Measurements from ENCODE around the gene CD226.

Gene CD226

DNA sequence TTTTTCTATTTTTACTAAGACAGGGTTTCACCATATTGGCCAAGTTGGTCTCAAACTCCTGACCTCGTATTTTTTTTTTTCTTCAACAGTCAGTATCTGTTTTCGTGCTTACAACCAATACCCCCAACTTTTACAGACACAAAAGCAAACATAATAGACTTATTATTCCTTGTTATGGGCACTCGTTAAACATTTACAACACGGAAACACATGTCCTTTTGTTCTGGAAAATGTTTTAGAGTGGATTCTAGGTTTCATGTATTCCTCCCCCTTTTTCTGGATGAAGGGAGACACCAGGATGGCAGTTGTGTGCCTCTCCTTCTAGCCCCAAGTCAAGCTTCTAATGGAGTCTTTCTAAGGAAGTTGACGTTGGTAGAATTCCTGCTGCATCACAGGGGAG, 88.8 kb downstream of the CD226 start:
- TF ChIP-seq, protein P1, sequence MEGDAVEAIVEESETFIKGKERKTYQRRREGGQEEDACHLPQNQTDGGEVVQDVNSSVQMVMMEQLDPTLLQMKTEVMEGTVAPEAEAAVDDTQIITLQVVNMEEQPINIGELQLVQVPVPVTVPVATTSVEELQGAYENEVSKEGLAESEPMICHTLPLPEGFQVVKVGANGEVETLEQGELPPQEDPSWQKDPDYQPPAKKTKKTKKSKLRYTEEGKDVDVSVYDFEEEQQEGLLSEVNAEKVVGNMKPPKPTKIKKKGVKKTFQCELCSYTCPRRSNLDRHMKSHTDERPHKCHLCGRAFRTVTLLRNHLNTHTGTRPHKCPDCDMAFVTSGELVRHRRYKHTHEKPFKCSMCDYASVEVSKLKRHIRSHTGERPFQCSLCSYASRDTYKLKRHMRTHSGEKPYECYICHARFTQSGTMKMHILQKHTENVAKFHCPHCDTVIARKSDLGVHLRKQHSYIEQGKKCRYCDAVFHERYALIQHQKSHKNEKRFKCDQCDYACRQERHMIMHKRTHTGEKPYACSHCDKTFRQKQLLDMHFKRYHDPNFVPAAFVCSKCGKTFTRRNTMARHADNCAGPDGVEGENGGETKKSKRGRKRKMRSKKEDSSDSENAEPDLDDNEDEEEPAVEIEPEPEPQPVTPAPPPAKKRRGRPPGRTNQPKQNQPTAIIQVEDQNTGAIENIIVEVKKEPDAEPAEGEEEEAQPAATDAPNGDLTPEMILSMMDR (IDR thresholded peaks at IDR 0.05), result no peak
- no peak for TF ChIP-seq ZFX (IDR thresholded peaks at IDR 0.05; ENCODE audit: borderline replicate concordance)

DNA sequence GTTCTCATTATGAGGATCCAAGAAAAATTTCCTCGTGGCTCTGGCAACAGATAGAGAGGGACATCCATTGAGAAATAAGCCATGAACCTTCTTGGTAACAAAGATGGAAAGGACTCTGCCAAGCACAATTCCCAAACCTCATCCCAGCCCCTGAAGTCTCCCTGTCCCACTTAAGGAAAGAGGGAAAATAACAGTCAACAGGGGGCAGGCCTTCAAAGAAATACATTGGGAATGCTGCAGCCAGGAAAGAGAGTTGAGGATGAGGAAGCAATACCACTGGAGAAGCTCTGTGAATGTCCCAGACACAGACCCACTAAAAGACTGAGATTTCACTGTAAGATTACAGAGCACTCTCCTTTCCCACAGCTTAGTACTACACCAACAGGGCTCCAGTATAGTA, 93.2 kb downstream of the CD226 start:
- H3K27ac ChIP-seq, result no peak overlapping the region
- TF ChIP-seq, protein P1 (IDR thresholded peaks at IDR 0.05), result no peak
- TF ChIP-seq ZFX (IDR thresholded peaks at IDR 0.05; ENCODE audit: borderline replicate concordance), result no peak

More for the DNA sequence above, 88.8 kb downstream of the CD226 start:
- H3K27ac ChIP-seq, result no peak overlapping the region; the same call in 1 of the 2 replicates

DNA sequence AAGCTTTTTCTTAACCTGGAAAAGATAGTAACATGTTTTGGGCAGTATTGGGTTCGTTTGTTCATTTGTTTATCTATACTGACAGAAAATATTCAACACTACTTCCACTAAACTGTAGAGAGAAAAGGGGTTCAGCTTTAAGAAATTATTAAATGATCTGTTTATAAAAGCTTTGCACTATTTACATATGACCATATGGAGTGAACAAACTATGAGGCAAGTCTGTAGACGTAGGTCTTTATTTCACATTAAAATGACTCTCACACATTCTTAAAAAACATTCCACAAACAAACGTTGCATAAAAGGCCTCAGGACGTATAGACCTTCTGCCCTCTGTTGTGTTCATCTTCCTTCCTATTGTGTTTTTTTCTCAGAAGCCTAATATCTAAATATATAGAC, 94.6 kb downstream of the CD226 start:
- H3K27ac ChIP-seq, result no peak overlapping the region

DNA sequence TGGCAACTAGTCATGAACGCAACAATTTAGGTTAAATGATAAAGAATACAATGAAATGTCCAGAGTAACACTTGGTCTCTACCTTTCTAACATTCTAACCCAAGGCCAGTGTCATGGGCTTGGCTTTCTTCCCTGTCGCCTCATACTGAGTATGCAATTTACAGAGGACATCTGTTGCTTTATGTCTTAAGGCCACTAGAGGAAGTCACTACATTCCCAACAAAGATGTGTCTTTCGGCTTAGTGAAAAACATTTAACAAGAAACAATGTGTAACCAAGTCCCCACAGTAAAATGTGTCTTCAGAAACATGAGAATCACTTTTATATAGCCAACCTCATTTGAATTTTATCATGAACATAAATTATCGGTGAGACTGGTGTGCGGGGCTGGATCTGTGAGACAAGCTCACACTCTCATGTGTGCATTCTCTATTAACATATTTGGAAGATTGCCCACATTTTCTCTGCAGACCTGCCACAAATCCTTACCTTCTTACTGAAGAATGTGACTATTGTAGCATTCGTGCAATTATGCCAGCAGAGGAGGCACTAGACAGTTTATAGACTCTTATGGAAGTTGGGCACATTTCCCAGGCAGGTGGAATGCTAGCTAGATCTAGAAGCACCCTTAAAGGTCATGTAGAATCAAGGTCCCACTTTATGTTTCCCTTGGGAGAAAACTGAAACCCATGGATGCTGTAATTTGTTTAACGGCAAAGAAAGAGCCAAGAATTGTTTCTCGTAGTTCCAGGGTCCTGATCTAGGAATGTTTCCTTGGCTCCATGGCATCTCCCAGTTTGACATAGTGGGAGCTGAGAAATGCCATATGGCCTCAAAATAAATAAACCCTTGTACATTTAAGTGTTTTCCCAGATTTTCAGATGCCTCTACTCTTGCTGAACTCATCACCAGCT, 101.8 kb downstream of the CD226 start:
- H3K27ac ChIP-seq, result no peak overlapping the region
- TF ChIP-seq ZFX (IDR thresholded peaks at IDR 0.05; ENCODE audit: borderline replicate concordance), result no peak
- TF ChIP-seq, protein P1 (IDR thresholded peaks at IDR 0.05), result no peak

More for the DNA sequence above, 94.6 kb downstream of the CD226 start:
- TF ChIP-seq, protein P1 (IDR thresholded peaks at IDR 0.05), result no peak
- no peak for TF ChIP-seq ZFX (IDR thresholded peaks at IDR 0.05; ENCODE audit: borderline replicate concordance)

DNA sequence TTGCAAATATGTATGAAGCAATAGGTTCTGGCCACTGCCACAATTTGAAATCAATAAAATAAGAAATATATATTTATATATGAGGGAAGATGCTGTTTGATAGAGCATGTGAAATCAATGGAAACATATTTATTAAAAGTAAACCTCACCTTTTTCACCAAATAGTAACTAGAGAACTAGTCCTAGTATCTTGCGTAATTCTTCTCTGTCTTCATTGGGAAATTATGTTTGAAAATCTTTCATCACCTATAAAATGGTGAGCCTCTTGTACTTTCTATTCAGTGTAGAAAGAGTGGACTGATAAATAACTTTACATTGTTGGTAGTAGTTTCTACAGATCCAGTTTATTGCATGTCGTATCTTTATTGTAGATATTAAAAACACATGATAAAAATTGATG, 103.0 kb downstream of the CD226 start:
- no peak for TF ChIP-seq ZFX (IDR thresholded peaks at IDR 0.05; ENCODE audit: borderline replicate concordance)
- TF ChIP-seq, protein P1 (IDR thresholded peaks at IDR 0.05), result no peak
- H3K27ac ChIP-seq, result no peak overlapping the region

DNA sequence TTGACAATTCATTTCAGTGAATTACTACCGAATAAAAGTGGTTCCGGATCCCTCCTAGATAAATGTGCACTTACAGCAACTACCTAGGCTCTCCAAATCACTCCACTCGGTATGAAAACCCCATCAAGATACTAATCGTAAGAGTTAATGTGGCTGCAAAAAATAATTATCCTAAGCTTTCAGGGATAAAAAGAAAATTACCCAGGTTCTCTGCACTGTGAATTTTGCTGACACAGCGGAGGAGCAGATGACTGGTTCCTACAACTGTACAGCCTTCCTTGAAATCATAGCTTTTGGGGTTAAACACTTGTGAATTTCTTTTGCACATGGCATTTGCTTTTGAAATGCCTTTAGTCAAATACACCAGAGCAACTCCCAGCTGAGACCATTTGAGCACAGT, 104.7 kb downstream of the CD226 start:
- no peak for TF ChIP-seq ZFX (IDR thresholded peaks at IDR 0.05; ENCODE audit: borderline replicate concordance)
- TF ChIP-seq, protein P1 (IDR thresholded peaks at IDR 0.05), result no peak

DNA sequence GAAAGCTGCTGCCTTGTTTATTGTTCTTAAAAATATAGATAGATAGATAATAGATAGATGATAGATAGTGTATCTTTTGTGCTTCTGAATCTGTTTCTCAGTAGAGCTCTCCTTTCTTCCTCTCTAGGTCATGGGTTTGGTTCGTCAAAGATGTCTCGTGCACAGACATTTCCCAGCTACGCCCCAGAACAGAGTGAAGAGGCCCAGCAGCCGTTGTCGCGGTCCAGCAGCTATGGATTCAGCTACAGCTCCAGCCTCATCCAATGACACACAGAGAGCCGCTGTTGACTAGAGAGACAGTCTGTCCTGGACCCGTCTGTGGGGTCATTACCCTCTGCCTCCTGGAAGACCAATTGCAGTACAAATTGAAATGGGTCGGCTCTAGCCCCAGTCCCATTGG, 106.6 kb downstream of the CD226 start:
- TF ChIP-seq, protein P1 (IDR thresholded peaks at IDR 0.05), result no peak
- no peak for TF ChIP-seq ZFX (IDR thresholded peaks at IDR 0.05; ENCODE audit: borderline replicate concordance)
- no peak overlapping the region for H3K27ac ChIP-seq

More for the DNA sequence above, 104.7 kb downstream of the CD226 start:
- no peak overlapping the region for H3K27ac ChIP-seq

All from 22Rv1 (cell line).